ENCODE measurements around the gene ZNF888. TPM values are rescaled to one million over a fixed set of nuclear protein-coding genes. Genes with fewer than 3 reads are reported as not detected.

ZNF888 gene
- total and polyA plus RNA-seq, 2 experiments from 2014 or later = 2.3 to 8.3 TPM

Small RNAs within 50 kb of the gene (small RNA-seq; reads per million reads assigned to genes)
- 0.65 reads per million, percentile 45 among the genes with 10 or more reads in this experiment for gene ZNF320 (ENCODE audit: low replicate concordance)

Other genes starting within 250 kb of the ZNF888 start
- gene ZNF611, start 188.4 kb downstream of the ZNF888 start, total RNA-seq (2014; rRNA removed; shearing (Covaris generic)) = 10.3 and 16.4 TPM in 2 replicates
- 5.3 and 6.6 TPM in 2 replicates for gene ZNF611, start 188.4 kb downstream of the ZNF888 start, polyA plus RNA-seq (2016; fragmentation: Nextera tagmentation; extraction: Ambion mirVana)
- gene ZNF600, start 136.6 kb downstream of the ZNF888 start, total RNA-seq (2014; rRNA removed; shearing (Covaris generic)) = 5.1 and 6.9 TPM in 2 replicates
- 6.0 and 7.7 TPM in 2 replicates for gene ZNF600, start 136.6 kb downstream of the ZNF888 start, polyA plus RNA-seq (2016; fragmentation: Nextera tagmentation; extraction: Ambion mirVana)
- 31.0 and 42.0 TPM in 2 replicates for gene ZNF28, start 101.8 kb downstream of the ZNF888 start, total RNA-seq (2014; rRNA removed; shearing (Covaris generic))
- gene ZNF28, start 101.8 kb downstream of the ZNF888 start, polyA plus RNA-seq (2016; fragmentation: Nextera tagmentation; extraction: Ambion mirVana) = 6.7 and 12.5 TPM in 2 replicates
- gene ZNF468, start 65.8 kb downstream of the ZNF888 start, total RNA-seq (2014; rRNA removed; shearing (Covaris generic)) = 34.9 and 39.5 TPM in 2 replicates
- 11.5 and 11.8 TPM in 2 replicates for gene ZNF468, start 65.8 kb downstream of the ZNF888 start, polyA plus RNA-seq (2016; fragmentation: Nextera tagmentation; extraction: Ambion mirVana)
- gene ZNF320, start 25.8 kb downstream of the ZNF888 start, total RNA-seq (2014; rRNA removed; shearing (Covaris generic)) = 20.6 and 32.3 TPM in 2 replicates
- gene ZNF320, start 25.8 kb downstream of the ZNF888 start, polyA plus RNA-seq (2016; fragmentation: Nextera tagmentation; extraction: Ambion mirVana) = 13.6 TPM in 2 replicates
- gene ZNF816, start 39.5 kb upstream of the ZNF888 start, total RNA-seq (2014; rRNA removed; shearing (Covaris generic)) = 9.5 and 17.0 TPM in 2 replicates
- 4.5 and 7.0 TPM in 2 replicates for gene ZNF816, start 39.5 kb upstream of the ZNF888 start, polyA plus RNA-seq (2016; fragmentation: Nextera tagmentation; extraction: Ambion mirVana)
- gene ERVV-1, start 90.5 kb upstream of the ZNF888 start, total RNA-seq (2014; rRNA removed; shearing (Covaris generic)) = 0.21 and 0.35 TPM in 2 replicates
- gene ERVV-1, start 90.5 kb upstream of the ZNF888 start, polyA plus RNA-seq (2016; fragmentation: Nextera tagmentation; extraction: Ambion mirVana) = 0.23 and 0.26 TPM in 2 replicates
- 0.87 and 1.4 TPM in 2 replicates for gene ERVV-2, start 121.3 kb upstream of the ZNF888 start, total RNA-seq (2014; rRNA removed; shearing (Covaris generic))
- 0.59 and 0.74 TPM in 2 replicates for gene ERVV-2, start 121.3 kb upstream of the ZNF888 start, polyA plus RNA-seq (2016; fragmentation: Nextera tagmentation; extraction: Ambion mirVana)
- gene ZNF160, start 180.0 kb upstream of the ZNF888 start, total RNA-seq (2014; rRNA removed; shearing (Covaris generic)) = 37.6 and 48.7 TPM in 2 replicates
- gene ZNF160, start 180.0 kb upstream of the ZNF888 start, polyA plus RNA-seq (2016; fragmentation: Nextera tagmentation; extraction: Ambion mirVana) = 12.5 and 16.9 TPM in 2 replicates
- 3.9 and 9.3 TPM in 2 replicates for gene ZNF415, start 209.5 kb upstream of the ZNF888 start, total RNA-seq (2014; rRNA removed; shearing (Covaris generic))
- 7.9 and 9.2 TPM in 2 replicates for gene ZNF415, start 209.5 kb upstream of the ZNF888 start, polyA plus RNA-seq (2016; fragmentation: Nextera tagmentation; extraction: Ambion mirVana)
- gene ZNF347, start 235.6 kb upstream of the ZNF888 start, total RNA-seq (2014; rRNA removed; shearing (Covaris generic)) = 10.8 and 11.9 TPM in 2 replicates
- 3.4 and 4.6 TPM in 2 replicates for gene ZNF347, start 235.6 kb upstream of the ZNF888 start, polyA plus RNA-seq (2016; fragmentation: Nextera tagmentation; extraction: Ambion mirVana)

All from GM23338 (cell line).